SU-DHL-6 (cell line): ENCODE data around the gene OVOL1.

Experiments
- CTCF ChIP-seq: fragments of 200-600 bp; sonication (generic); IDR thresholded peaks from one replicate; pipeline ENCODE4 v1.5.1; 2017; ENCODE audit warnings: antibody characterized with exemption, mild to moderate bottlenecking, low read length, moderate library complexity; ENCODE audit not compliant: insufficient read depth, poor library complexity, severe bottlenecking
- EZH2phosphoT487 ChIP-seq: fragments of 200-600 bp; sonication (generic), shearing (Covaris generic); conservative IDR thresholded peaks from 2 replicates; pipeline ENCODE4 v1.6.1; 2018; ENCODE audit warnings: mild to moderate bottlenecking, antibody characterized with exemption, low read length, moderate library complexity, mixed read lengths

- TF ChIP-seq CTCF (no peak), EZH2phosphoT487 (no peak)
Observed at GRCh38 chr11:65774525-65775306, 12.1 kb upstream of the OVOL1 start.
